AG04449 (cell line): ENCODE data around the gene PRDX3.

ENCODE experiments used
- CTCF ChIA-PET: fragments of 350-600 bp; formaldehyde crosslinking; extraction: SDS; loops from one replicate; lab custom pipeline; 2021; ENCODE audit warnings: antibody characterized with exemption; lab: Yijun Ruan, JAX
- POLR2A ChIA-PET: fragments of 400-600, 350-600 bp; formaldehyde crosslinking; extraction: SDS; loops from one replicate; lab custom pipeline; 2020; ENCODE audit warnings: antibody characterized with exemption, inconsistent platforms; lab: Yijun Ruan, JAX
- DNase-seq: peaks from one replicate; pipeline ENCODE4 v3.0.0-alpha.2; 2010; ENCODE audit warnings: low read depth, low spot score
- H3K4me3 ChIP-seq: 2 replicates; pipeline ENCODE4 v1.5.1; 2011; ENCODE audit warnings: low read depth, mild to moderate bottlenecking, control low read depth, low read length
- CTCF ChIP-seq: IDR thresholded peaks from one replicate; pipeline ENCODE4 v1.5.1; 2011; ENCODE audit warnings: mild to moderate bottlenecking, moderate library complexity, low read length, control low read depth, inconsistent platforms; ENCODE audit not compliant: insufficient read depth; ENCODE audit errors: missing control alignments

Gene PRDX3

GRCh38 chr10:119136084-119136483 is 42.5 kb downstream of the PRDX3 start:
- no peak for DNase-seq
- ChIA-PET POLR2A (no interaction called here), CTCF (no interaction called here)
- no peak overlapping the region for H3K4me3 ChIP-seq
- TF ChIP-seq CTCF = no peak

GRCh38 chr10:119135513-119135881 is 43.1 kb downstream of the PRDX3 start:
- CTCF ChIA-PET = no interaction called here
- DNase-seq = no peak
- no peak overlapping the region for H3K4me3 ChIP-seq
- no peak for TF ChIP-seq CTCF
- POLR2A ChIA-PET = interaction anchor here (0.6 kb wide), 1 partner anchor 11 kb away, joined by 3 read pairs; no protein-coding TSS in a partner anchor

- CTCF ChIA-PET = no interaction called here
Observed at GRCh38 chr10:119133949-119134348, 44.7 kb downstream of the PRDX3 start.

GRCh38 chr10:119132521-119133345 is 45.9 kb downstream of the PRDX3 start:
- ChIA-PET CTCF (no interaction called here), POLR2A (interaction anchor here (1.0 kb wide), 1 partner anchor 28 kb away, joined by 4 read pairs; no protein-coding TSS in a partner anchor)
- no peak for DNase-seq
- no peak for TF ChIP-seq CTCF
- H3K4me3 ChIP-seq = no peak overlapping the region

More at GRCh38 chr10:119133949-119134348, 44.7 kb downstream of the PRDX3 start:
- DNase-seq = no peak
- no peak overlapping the region for H3K4me3 ChIP-seq
- POLR2A ChIA-PET = no interaction called here
- no peak for TF ChIP-seq CTCF

GRCh38 chr10:119131512-119132240 is 46.9 kb downstream of the PRDX3 start:
- no peak for TF ChIP-seq CTCF
- CTCF ChIA-PET = interaction anchor here (0.8 kb wide), 1 partner anchor 15 kb away, joined by 3 read pairs; no protein-coding TSS in a partner anchor
- no peak overlapping the region for H3K4me3 ChIP-seq
- POLR2A ChIA-PET = interaction anchor here (1.1 kb wide), 1 partner anchor 8 kb away, joined by 3 read pairs; no protein-coding TSS in a partner anchor
- no peak for DNase-seq

GRCh38 chr10:119129721-119130120 is 48.9 kb downstream of the PRDX3 start:
- CTCF ChIA-PET = no interaction called here
- H3K4me3 ChIP-seq = no peak overlapping the region
- POLR2A ChIA-PET = no interaction called here
- no peak for TF ChIP-seq CTCF
- DNase-seq = no peak
